Fibroblast of pulmonary artery (primary cell): ENCODE results near the gene CMTR2.
"Not testable (repeated sequence)": the region's sequence is repeated elsewhere in the genome, so short reads cannot be mapped to it uniquely, and the experiment has no call there.

ENCODE experiments used
- DNase-seq: peaks from one replicate; pipeline ENCODE4 v3.0.0-alpha.2; 2010; ENCODE audit warnings: low read depth
- H3K4me3 ChIP-seq: replicated peaks from 2 replicates; pipeline ENCODE4 v1.5.1; 2011; ENCODE audit warnings: low read depth, mild to moderate bottlenecking, control low read depth, low read length, moderate library complexity
- TF ChIP-seq, protein P1 (sequence below): IDR thresholded peaks from 2 replicates; pipeline ENCODE4 v1.5.1; 2011; ENCODE audit warnings: mild to moderate bottlenecking, control low read depth, low read length, inconsistent platforms; ENCODE audit errors: missing control alignments

Gene CMTR2

DNA sequence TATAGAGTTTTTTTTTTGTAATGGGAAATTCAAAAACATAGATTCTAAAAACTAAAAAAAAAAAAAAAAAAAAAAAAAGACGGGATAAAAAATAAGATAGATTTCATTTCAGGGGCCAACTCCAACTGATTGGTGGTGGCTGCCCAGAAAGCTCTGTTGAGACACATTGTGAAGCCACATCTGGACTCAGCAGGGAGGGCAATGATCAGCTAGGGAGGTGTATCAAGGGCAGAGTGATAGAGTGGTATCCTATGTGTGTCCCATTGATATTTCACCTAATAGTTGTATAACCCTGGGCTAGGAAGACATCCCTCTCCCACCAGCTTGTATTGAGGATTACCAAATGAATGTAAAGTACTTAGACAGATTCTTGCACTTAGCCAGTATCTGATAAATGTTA, 6.7 kb upstream of the CMTR2 start:
- H3K4me3 ChIP-seq = no peak overlapping the region
- no peak for DNase-seq
- TF ChIP-seq, protein P1, sequence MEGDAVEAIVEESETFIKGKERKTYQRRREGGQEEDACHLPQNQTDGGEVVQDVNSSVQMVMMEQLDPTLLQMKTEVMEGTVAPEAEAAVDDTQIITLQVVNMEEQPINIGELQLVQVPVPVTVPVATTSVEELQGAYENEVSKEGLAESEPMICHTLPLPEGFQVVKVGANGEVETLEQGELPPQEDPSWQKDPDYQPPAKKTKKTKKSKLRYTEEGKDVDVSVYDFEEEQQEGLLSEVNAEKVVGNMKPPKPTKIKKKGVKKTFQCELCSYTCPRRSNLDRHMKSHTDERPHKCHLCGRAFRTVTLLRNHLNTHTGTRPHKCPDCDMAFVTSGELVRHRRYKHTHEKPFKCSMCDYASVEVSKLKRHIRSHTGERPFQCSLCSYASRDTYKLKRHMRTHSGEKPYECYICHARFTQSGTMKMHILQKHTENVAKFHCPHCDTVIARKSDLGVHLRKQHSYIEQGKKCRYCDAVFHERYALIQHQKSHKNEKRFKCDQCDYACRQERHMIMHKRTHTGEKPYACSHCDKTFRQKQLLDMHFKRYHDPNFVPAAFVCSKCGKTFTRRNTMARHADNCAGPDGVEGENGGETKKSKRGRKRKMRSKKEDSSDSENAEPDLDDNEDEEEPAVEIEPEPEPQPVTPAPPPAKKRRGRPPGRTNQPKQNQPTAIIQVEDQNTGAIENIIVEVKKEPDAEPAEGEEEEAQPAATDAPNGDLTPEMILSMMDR = no peak

DNA sequence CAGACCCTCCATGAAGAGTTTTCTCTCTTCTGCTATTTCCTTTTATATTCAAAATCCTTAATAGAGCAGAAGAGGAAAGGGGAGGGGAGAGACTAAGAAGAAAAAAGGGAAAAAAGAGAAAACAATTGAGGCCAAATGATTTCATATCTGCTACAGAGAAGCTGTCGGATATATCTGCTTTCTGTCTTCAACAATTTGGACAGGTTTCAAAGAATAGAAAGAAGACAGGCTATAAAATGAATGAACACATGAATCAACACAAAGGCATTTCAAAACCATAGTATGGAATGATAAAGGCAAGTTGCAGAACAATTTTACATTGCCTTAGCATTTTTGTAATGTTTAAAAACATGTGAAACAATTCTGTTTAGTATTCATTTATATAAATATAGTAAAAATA, 4.7 kb upstream of the CMTR2 start:
- no peak overlapping the region for H3K4me3 ChIP-seq
- TF ChIP-seq, protein P1 = no peak
- DNase-seq = peak; percentile 52

DNA sequence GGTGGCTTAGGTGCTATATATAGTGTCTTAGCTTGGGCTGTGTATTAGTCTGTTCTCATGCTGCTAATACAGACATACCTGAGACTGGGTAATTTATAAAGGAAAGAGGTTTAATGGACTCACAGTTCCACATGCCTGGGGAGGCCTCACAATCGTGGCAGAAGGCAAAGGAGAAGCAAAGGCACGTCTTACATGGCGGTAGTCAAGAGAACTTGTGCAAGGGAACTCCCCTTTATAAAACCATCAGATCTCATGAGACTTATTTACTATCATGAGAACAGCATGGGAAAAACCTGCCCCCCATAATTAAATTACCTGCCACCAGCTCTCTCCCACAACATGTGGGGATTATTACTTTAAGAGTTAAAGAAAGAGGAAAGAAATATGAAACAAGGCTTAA, 2.9 kb upstream of the CMTR2 start:
- not testable (repeated sequence) for H3K4me3 ChIP-seq, DNase-seq

DNA sequence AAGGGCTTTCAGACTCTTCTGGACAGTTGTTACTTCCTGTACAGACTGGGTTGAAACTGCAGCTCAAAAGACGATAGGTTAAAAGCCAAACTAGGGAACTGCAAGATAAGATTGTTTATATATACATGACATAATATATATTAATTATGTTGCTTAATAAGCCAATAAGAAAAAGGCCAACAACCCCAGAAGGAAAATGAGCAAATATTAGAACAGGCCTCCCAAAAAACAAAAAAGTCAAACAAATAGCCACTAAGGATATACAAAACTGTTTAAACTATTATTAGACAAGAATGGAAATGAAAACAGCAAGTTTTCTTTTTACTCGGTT, 495 bp upstream of the CMTR2 start:
- H3K4me3 ChIP-seq = peak overlapping the region; percentile 85
- no peak for DNase-seq
- TF ChIP-seq, protein P1 = no peak

DNA sequence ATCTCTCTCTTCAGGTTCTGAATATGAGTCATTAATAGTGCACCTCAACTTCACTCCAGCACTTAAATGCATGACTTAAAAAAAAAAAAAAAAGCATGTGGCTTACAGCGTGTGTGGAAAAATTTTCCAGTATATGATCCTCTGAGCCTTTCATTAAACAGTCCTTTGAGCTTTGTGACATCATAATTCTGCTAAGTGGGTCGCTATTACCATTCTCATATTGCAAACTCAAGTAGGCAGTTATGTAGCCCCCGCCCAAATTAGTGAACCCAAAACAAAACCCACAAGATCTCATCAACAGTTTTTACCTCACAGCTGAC, 672 bp downstream of the CMTR2 start:
- DNase-seq = peak; percentile 8
- peak overlapping the region; percentile 85 for H3K4me3 ChIP-seq
- TF ChIP-seq, protein P1 = no peak

DNA sequence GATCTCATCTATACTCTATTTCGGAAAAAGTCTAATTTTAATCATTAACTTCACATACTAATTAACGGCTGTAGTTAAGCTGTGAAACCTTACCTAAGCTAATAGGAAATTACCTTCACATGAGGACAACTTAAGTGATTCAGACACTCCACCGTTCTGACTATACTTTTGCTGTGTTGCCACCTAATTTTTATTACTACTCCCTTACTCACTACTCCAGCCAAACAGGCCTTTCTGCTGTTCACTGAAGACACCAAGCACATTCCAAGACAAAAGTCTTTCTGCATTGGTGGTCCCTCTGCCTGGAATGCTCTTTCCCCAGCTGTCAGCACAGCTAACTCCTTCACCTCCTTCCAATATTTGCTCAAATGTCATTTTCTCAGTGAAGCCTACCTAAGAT, 1.3 kb downstream of the CMTR2 start:
- TF ChIP-seq, protein P1 = no peak
- H3K4me3 ChIP-seq = peak overlapping the region; percentile 85
- DNase-seq = no peak

DNA sequence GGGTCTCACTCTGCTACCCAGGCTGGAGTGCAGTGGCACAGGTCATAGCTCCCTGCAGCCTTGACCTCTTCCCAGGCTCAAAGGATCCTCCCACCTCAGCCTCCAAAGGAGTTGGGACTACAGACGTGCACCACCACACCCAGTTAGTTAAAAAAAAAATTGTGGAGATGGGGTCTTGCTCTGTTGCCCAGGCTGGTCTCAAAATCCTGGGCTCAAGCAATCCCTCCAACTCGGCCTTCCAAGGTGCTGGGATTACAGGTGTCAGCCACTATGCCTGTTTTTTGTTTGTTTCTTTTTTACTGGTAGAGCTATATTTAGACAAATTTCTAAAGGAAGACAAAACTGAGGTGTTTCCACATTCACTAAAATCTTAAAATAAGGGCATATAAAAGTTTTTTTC, 1.7 kb downstream of the CMTR2 start:
- no peak for DNase-seq
- H3K4me3 ChIP-seq = no peak overlapping the region
- TF ChIP-seq, protein P1 = no peak

DNA sequence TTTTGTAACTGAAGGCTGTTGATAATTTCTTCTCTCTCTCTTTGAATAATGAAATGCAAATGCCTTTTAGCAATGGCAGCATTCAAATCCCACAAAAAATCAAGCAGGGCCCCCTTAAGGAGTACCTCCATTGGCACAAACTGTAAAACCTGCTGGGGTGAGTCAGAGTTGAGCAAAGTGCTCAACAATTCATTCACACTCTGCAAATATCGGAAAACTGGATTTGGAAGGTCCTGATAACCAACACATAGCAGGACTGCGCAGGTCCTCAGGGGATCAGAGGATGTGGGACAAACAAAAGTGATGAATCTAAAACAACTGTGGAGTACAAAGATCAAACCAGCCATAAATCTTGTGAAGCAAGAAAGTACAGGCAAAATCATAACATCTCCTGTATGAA, 5.6 kb downstream of the CMTR2 start:
- no peak for DNase-seq
- TF ChIP-seq, protein P1 = no peak
- H3K4me3 ChIP-seq = no peak overlapping the region
